ENCODE measurements around the gene PURA.

GRCh38 chr5:140145256-140145655 is 31.3 kb downstream of the PURA start:
- TF ChIP-seq CTCF (IDR thresholded peaks at IDR 0.05; ENCODE audit: insufficient read depth, low read length, poor library complexity, severe bottlenecking) (no peak), EZH2phosphoT487 (conservative IDR thresholded peaks at IDR 0.05; ENCODE audit: low read length) (no peak)

Measured in SU-DHL-6 (cell line).